ENCODE data around the gene SCUBE1.

DNA sequence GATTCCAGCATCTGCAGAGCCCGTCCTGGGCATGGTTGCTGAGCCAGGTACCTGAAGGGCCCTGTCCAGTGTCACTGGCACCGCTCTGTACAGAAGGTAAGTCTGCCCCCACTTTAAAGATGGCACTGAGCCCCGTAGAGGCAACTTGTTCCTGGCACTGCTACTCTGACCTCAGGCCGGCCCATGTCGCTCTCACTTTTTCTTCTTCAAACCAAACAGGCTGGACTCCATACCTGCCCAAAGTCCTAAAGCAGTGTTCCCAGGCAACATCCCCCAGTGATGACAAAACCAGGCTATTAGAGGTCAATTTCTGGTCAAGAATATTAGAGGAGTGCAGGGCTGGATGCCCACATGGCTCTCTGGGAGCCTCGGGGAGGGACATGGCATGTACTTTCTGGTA, 109.6 kb downstream of the SCUBE1 start:
- TF ChIP-seq, protein P1, sequence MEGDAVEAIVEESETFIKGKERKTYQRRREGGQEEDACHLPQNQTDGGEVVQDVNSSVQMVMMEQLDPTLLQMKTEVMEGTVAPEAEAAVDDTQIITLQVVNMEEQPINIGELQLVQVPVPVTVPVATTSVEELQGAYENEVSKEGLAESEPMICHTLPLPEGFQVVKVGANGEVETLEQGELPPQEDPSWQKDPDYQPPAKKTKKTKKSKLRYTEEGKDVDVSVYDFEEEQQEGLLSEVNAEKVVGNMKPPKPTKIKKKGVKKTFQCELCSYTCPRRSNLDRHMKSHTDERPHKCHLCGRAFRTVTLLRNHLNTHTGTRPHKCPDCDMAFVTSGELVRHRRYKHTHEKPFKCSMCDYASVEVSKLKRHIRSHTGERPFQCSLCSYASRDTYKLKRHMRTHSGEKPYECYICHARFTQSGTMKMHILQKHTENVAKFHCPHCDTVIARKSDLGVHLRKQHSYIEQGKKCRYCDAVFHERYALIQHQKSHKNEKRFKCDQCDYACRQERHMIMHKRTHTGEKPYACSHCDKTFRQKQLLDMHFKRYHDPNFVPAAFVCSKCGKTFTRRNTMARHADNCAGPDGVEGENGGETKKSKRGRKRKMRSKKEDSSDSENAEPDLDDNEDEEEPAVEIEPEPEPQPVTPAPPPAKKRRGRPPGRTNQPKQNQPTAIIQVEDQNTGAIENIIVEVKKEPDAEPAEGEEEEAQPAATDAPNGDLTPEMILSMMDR (IDR thresholded peaks at IDR 0.05) = no peak
- TF ChIP-seq POLR2A (IDR thresholded peaks at IDR 0.05) = no peak

Measured in thyroid gland (tissue), 4 donors.